K562 (cell line): ENCODE measurements around the gene CACTIN. TPM values are rescaled to one million over a fixed set of nuclear protein-coding genes. Genes with fewer than 3 reads are reported as not detected.
"Not testable (repeated sequence)": the region's sequence is repeated elsewhere in the genome, so short reads cannot be mapped to it uniquely, and the experiment has no call there.

ENCODE experiments used
- ATAC-seq: fragments of 200-7000 bp; cut with Tn5 transposase; 3 replicates; pipeline ENCODE4 v1.9.1; 2020; ENCODE audit warnings: moderate library complexity
- BruUV-seq: library from RNA; stranded (reverse); fragments of 400-500 nt; replicated peaks from 2 replicates; lab custom pipeline; 2021; lab: Mats Ljungman, UMichigan
- CTCF ChIA-PET: fragments of 300-600 bp; formaldehyde crosslinking; extraction: SDS; loops from one replicate; lab custom pipeline; 2021; ENCODE audit warnings: low intra/inter-chr PET ratio; lab: Yijun Ruan, JAX
- POLR2A ChIA-PET: fragments of 300-600, 350-650 bp; sonication (Branson Sonifier 250); formaldehyde crosslinking; extraction: SDS; loops from one replicate; lab custom pipeline; 2021; ENCODE audit warnings: antibody characterized with exemption, inconsistent platforms; lab: Yijun Ruan, JAX
- DNase-seq, 4 experiments: peaks; one replicate each; pipeline versions ENCODE4 v3.0.0 to v3.0.0-alpha.2; 2011 to 2018; ENCODE audit warnings: low spot score in 3 of 4, mixed read lengths in 3 of 4; ENCODE audit errors: extremely low read depth in 1 of 4
- FAIRE-seq: peaks from 2 replicates; lab custom pipeline; 2011; peaks lifted over from hg19 to GRCh38; lab: Jason Lieb, UNC
- H2AFZ ChIP-seq: 2 replicates; pipeline ENCODE4 v1.6.0; 2011; ENCODE audit warnings: low read depth, low read length, control low read depth, inconsistent platforms
- H3K27ac ChIP-seq: fragments of 200-600 bp; 3 replicates; pipeline ENCODE4 v1.8.0; 2011; ENCODE audit warnings: low read depth, mild to moderate bottlenecking, control low read depth, inconsistent platforms, low read length, moderate library complexity, mixed read lengths; ENCODE audit errors: extremely low read depth
- H3K27me3 ChIP-seq, 2 experiments: fragments of 300-600 bp in 1 of 2; 2 replicates in 1 of 2; 3 replicates in 1 of 2; pipeline versions ENCODE4 v1.6.0 to v1.8.0; 2011; ENCODE audit warnings: inconsistent platforms in 2 of 2, low read length in 2 of 2, mild to moderate bottlenecking in 1 of 2, mixed read lengths in 1 of 2, moderate library complexity in 1 of 2; ENCODE audit not compliant: control insufficient read depth in 2 of 2, insufficient read depth in 2 of 2
- H3K36me3 ChIP-seq: fragments of 300-600 bp; 3 replicates; pipeline ENCODE4 v1.8.0; 2011; ENCODE audit warnings: mild to moderate bottlenecking, low read length, inconsistent platforms; ENCODE audit not compliant: control insufficient read depth, insufficient read depth
- H3K4me1 ChIP-seq, 2 experiments: fragments of 200-600 bp in 1 of 2; replicated peaks in 1 of 2; 2 replicates in 1 of 2; 3 replicates in 1 of 2; pipeline versions ENCODE4 v1.5.1 to v1.8.0; 2011; ENCODE audit warnings: inconsistent platforms in 2 of 2, low read length in 2 of 2, mild to moderate bottlenecking in 1 of 2, mixed read lengths in 1 of 2, moderate library complexity in 1 of 2; ENCODE audit not compliant: control insufficient read depth in 2 of 2, insufficient read depth in 2 of 2
- H3K4me2 ChIP-seq: 2 replicates; pipeline ENCODE4 v1.6.1; 2011; ENCODE audit warnings: low read length, control low read depth, inconsistent platforms, mixed read lengths; ENCODE audit not compliant: insufficient read depth
- H3K4me3 ChIP-seq: fragments of 200-600 bp; sonication (generic), shearing (Covaris generic); 2 replicates; pipeline ENCODE4 v1.5.1; 2016; ENCODE audit warnings: control low read depth, inconsistent platforms
- H3K79me2 ChIP-seq: fragments of 200-600 bp; 3 replicates; pipeline ENCODE4 v1.8.0; 2011; ENCODE audit warnings: low read length, inconsistent platforms; ENCODE audit not compliant: control insufficient read depth, insufficient read depth
- H3K9ac ChIP-seq, 2 experiments: 2 replicates each; pipeline versions ENCODE4 v1.6.0 to v1.6.1; 2011; ENCODE audit warnings: low read depth in 2 of 2, low read length in 2 of 2, control low read depth in 1 of 2, inconsistent platforms in 1 of 2, mild to moderate bottlenecking in 1 of 2, mixed read lengths in 1 of 2; ENCODE audit not compliant: insufficient read depth in 1 of 2
- H3K9me1 ChIP-seq: one replicate; pipeline ENCODE4 v1.6.0; 2011; ENCODE audit warnings: inconsistent platforms, mild to moderate bottlenecking, low read length, moderate library complexity; ENCODE audit not compliant: control insufficient read depth, insufficient read depth
- H3K9me3 ChIP-seq: replicated peaks from 2 replicates; pipeline ENCODE4 v1.5.1; 2011; ENCODE audit warnings: low read depth, low read length, inconsistent platforms; ENCODE audit not compliant: control insufficient read depth, insufficient read depth
- H4K20me1 ChIP-seq: replicated peaks from 2 replicates; pipeline ENCODE4 v1.6.1; 2011; ENCODE audit warnings: low read length, inconsistent platforms, mixed read lengths; ENCODE audit not compliant: control insufficient read depth, insufficient read depth
- CTBP1 ChIP-seq: fragments of 450-650 bp; IDR thresholded peaks from 2 replicates; pipeline ENCODE4 v1.6.1; 2016; ENCODE audit warnings: borderline replicate concordance
- PTRF ChIP-seq: fragments of 450-650 bp; IDR thresholded peaks from 2 replicates; pipeline ENCODE4 v1.6.1; 2016; ENCODE audit warnings: mild to moderate bottlenecking, missing genetic modification characterization, missing compliant biosample characterization
- RBM39 ChIP-seq: fragments of 200-400 bp; formaldehyde crosslinking; optimal IDR thresholded peaks from 2 replicates; pipeline ENCODE3; 2018; ENCODE audit warnings: low read depth, low read length
- SIX5 ChIP-seq, 2 experiments: IDR thresholded peaks; 2 replicates each; pipeline ENCODE4 v1.6.1; 2011; ENCODE audit warnings: low read length in 2 of 2, borderline replicate concordance in 1 of 2, low read depth in 1 of 2, mild to moderate bottlenecking in 1 of 2, moderate library complexity in 1 of 2; ENCODE audit not compliant: insufficient read depth in 1 of 2
- ZNF263 ChIP-seq: sonication (generic); formaldehyde crosslinking; IDR thresholded peaks from 2 replicates; pipeline ENCODE4 v1.8.0; 2022; ENCODE audit warnings: mild to moderate bottlenecking, missing genetic modification reagents, borderline replicate concordance
- ZNF609 ChIP-seq: sonication (generic); formaldehyde crosslinking; IDR thresholded peaks from 2 replicates; pipeline ENCODE4 v1.8.1; 2023; ENCODE audit warnings: missing genetic modification reagents, mild to moderate bottlenecking, borderline replicate concordance
- WGBS: fragments of 100-300 bp; shearing (Covaris generic); methylation state at CpG from one replicate; pipeline ENCODE4 v1.1.6; 2016; ENCODE audit warnings: low coverage, mixed read lengths; ENCODE audit not compliant: insufficient coverage; ENCODE audit errors: missing lambda C conversion rate; 5-methylcytosine and 5-hydroxymethylcytosine counted together
- in situ Hi-C: fragments of 300-500 bp; cut with MboI; formaldehyde crosslinking; loops from 4 replicates; pipeline ENCODE4 v1.15.0; 2018; ENCODE audit warnings: inconsistent platforms, mixed read lengths
- intact Hi-C: fragments of 100-400 bp; cut with micrococcal nuclease; formaldehyde crosslinking; loops from 2 replicates; pipeline ENCODE4 v1.14.2; 2022
- polyA plus RNA-seq, 8 experiments: library from polyadenylated mRNA; depleted of rRNA in 4 of 8; stranded (reverse) in 5 of 8; unstranded in 3 of 8; fragments of >200 nt; fragmentation: Nextera tagmentation in 2 of 8; fragmentation: Illumina TruSeq in 1 of 8; extraction: Ambion mirVana in 2 of 8; extraction: Trizol in 1 of 8; gene quantifications; 2 replicates each; pipeline versions ENCODE4 v1.2.1 to v1.2.3, GENCODE V29; 2011 to 2014; ENCODE audit warnings: inconsistent platforms in 1 of 8, missing spikeins in 1 of 8
- total RNA-seq, 7 experiments: library from RNA; depleted of rRNA in 6 of 7; stranded (reverse); fragments of >200 nt in 6 of 7; fragmentation: Illumina TruSeq in 2 of 7; extraction: Trizol in 2 of 7; gene quantifications; 2 replicates each; pipeline versions ENCODE4 v1.2.1 to v1.2.3, GENCODE V29; 2011 to 2021; ENCODE audit warnings: low replicate concordance in 1 of 7

CACTIN gene
- total and polyA plus RNA-seq, 9 of the 15 experiments (the other 6 are each of a cell fraction or from before 2014, with no cell fraction given), result 0.15 to 49.2 (median 15.0) TPM

GRCh38 chr19:3647102-3647501 lies 20.5 kb upstream of the CACTIN start:
- FAIRE-seq, POLR2A ChIA-PET, H3K4me3 ChIP-seq, H3K27ac ChIP-seq, H4K20me1 ChIP-seq, DNase-seq, intact Hi-C loops, H2AFZ ChIP-seq, H3K4me2 ChIP-seq, in situ Hi-C loops, BruUV-seq, H3K27me3 ChIP-seq, H3K9me3 ChIP-seq, H3K79me2 ChIP-seq, H3K9me1 ChIP-seq, H3K9ac ChIP-seq, CTCF ChIA-PET, ATAC-seq: not testable (repeated sequence)
- peaks cover 28% of the 10 kb centered on the region; the same call in 1 of the 3 replicates for H3K36me3 ChIP-seq
- WGBS, result 86% methylated on average over 3 of the region's 5 CpGs
- H3K4me1 ChIP-seq, result peaks cover 0 to 43% of the 10 kb centered on the region in 2 experiments; a peak in 3 of 5 replicates
- peak; percentile 100 for TF ChIP-seq ZNF263 (CRISPR knock-in tag)

GRCh38 chr19:3646336-3647092 lies 19.9 kb upstream of the CACTIN start:
- CTCF ChIA-PET, result no interaction called here
- TF ChIP-seq CTBP1 (no peak), RBM39 (no peak), SIX5 (IDR thresholded peaks at IDR 0.05; ENCODE audit: borderline replicate concordance in 1 of 2, insufficient read depth in 1 of 2, low read depth in 1 of 2, low read length in 2 of 2) (no peak), PTRF (tag) (no peak), ZNF609 (CRISPR knock-in tag) (no peak)

More at GRCh38 chr19:3646336-3647092, 19.9 kb upstream of the CACTIN start:
- Histone ChIP-seq H3K27me3 (no peaks in the 10 kb centered on the region), H3K9ac (no peak overlapping the region), H2AFZ (no peak overlapping the region), H3K4me3 (no peak overlapping the region), H3K4me1 (peaks cover 0 to 44% of the 10 kb centered on the region in 2 experiments; a peak in 3 of 5 replicates), H3K9me1 (no peaks in the 10 kb centered on the region), H4K20me1 (peaks cover 7% of the 10 kb centered on the region; the same call in 1 of the 2 replicates), H3K4me2 (no peak overlapping the region), H3K27ac (no peak overlapping the region), H3K36me3 (peaks cover 27% of the 10 kb centered on the region; the same call in 1 of the 3 replicates), H3K79me2 (no peaks in the 10 kb centered on the region), H3K9me3 (no peaks in the 10 kb centered on the region)
- BruUV-seq, result no TSS peak
- POLR2A ChIA-PET, result interaction anchor here (0.7 to 1.2 kb wide), 2 partner anchors 14 to 684 kb away, joined by 3 read pairs; no protein-coding TSS in a partner anchor
- in situ Hi-C loops (no loop called here), intact Hi-C loops (no loop called here)
- FAIRE-seq (no peak), DNase-seq (no peak), ATAC-seq (no peak)
- 89% methylated on average over 19 of the region's 23 CpGs for WGBS
